Retinal pigment epithelial cell (primary cell): ENCODE data around the gene FOXP1.

Experiments used
- DNase-seq: peaks from one replicate; pipeline ENCODE4 v3.0.0-alpha.2; 2010; ENCODE audit warnings: low read depth
- H3K4me3 ChIP-seq: 2 replicates; pipeline ENCODE4 v1.5.1; 2011; ENCODE audit warnings: mild to moderate bottlenecking, low read length, control low read depth, moderate library complexity
- CTCF ChIP-seq: conservative IDR thresholded peaks from 2 replicates; pipeline ENCODE4 v1.5.1; 2011; ENCODE audit warnings: low read depth, low read length, control low read depth, inconsistent platforms

Gene FOXP1

GRCh38 chr3:71294919-71295318 is 288.6 kb downstream of the FOXP1 start:
- no peak overlapping the region for H3K4me3 ChIP-seq
- DNase-seq = no peak
- no peak for TF ChIP-seq CTCF

GRCh38 chr3:71290301-71290700 is 293.2 kb downstream of the FOXP1 start:
- no peak for TF ChIP-seq CTCF
- no peak overlapping the region for H3K4me3 ChIP-seq
- DNase-seq = no peak

GRCh38 chr3:71288269-71288930 is 295.1 kb downstream of the FOXP1 start:
- no peak for DNase-seq
- no peak for TF ChIP-seq CTCF
- H3K4me3 ChIP-seq = no peak overlapping the region

DNA sequence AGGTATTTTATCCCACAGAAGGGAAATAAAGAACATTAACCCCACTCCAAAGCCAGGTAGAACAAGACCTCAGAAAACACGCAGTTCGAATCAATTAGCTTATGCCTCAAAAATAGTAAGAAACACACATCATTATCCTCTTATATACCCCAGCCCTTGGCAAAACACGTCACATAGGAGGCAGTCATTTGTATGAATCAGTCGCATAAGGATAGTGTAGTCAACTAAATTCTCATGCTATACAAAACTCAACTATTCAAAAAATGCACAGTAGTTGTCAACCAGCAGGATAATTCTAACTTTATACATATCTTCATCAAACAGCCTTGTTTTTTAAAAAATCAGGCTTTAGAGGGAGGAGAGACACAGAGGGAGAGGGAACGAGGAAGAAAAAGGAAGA is 298.4 kb downstream of the FOXP1 start:
- H3K4me3 ChIP-seq = no peak overlapping the region
- no peak for TF ChIP-seq CTCF
- DNase-seq = no peak

DNA sequence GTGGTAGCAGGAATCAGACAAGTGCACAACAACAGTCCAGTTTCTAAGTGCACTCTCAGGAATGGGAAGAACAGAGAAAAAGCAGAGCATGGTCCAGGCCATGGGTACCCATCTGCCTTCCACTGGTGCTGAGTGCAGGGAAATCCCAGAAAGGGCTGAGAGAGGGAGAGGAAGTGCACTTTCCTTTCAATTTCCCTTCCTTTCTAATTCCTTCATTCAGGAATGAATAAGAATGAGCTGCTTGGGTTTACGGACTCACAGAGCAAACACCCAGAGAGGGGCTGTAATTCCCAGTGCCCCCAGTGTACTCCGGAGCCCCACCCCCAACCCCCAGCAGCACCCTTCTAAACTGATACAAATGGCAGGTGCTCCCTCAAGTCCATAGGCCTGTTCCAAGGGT is 300.6 kb downstream of the FOXP1 start:
- no peak for TF ChIP-seq CTCF
- no peak overlapping the region for H3K4me3 ChIP-seq
- DNase-seq = no peak

- no peak for DNase-seq
- H3K4me3 ChIP-seq = no peak overlapping the region
- no peak for TF ChIP-seq CTCF
Measured at GRCh38 chr3:71281280-71281679, 302.2 kb downstream of the FOXP1 start.

DNA sequence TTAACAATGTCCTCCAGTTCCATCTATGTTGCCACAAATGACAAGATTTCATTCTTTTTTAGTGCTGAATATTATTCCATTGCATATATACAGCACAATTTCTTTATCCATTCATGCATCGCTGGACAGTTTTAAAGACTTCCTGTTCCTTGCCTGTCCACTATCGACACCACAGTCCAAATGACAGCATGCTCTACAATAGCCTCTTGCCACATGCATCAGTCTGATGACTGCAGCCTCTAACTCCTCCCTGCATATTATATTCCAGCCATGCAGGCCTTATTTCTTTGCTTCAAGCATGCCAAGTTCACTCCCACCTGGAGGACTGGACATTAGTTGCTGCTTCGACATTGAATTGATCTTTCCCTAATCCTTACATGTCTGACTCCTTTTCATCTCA is 306.2 kb downstream of the FOXP1 start:
- DNase-seq = no peak
- TF ChIP-seq CTCF = no peak

More for the DNA sequence above, 306.2 kb downstream of the FOXP1 start:
- H3K4me3 ChIP-seq = no peak overlapping the region
